Measurements from ENCODE around the gene HBE1. TPM values are rescaled to one million over a fixed set of nuclear protein-coding genes. Genes with fewer than 3 reads are reported as not detected.

HBE1 gene
- polyA plus RNA-seq, 1 donor (not counting 4 experiments of a cell fraction or from before 2014, with no cell fraction given): not detected

- Histone ChIP-seq H3K27ac (ENCODE audit: control insufficient read depth, insufficient read depth, low read length) (no peak overlapping the region), H3K27me3 (ENCODE audit: control insufficient read depth, extremely low read depth, insufficient read depth, low read length) (no peaks in the 10 kb centered on the region), H3K9me3 (ENCODE audit: control insufficient read depth, low read depth, low read length) (no peaks in the 10 kb centered on the region), H3K9me1 (ENCODE audit: control insufficient read depth, extremely low read depth, insufficient read depth, low read length) (peaks cover 2% of the 10 kb centered on the region), H3K79me2 (ENCODE audit: control insufficient read depth, insufficient read depth, low read length) (no peaks in the 10 kb centered on the region), H3K4me1 (ENCODE audit: control insufficient read depth, extremely low read depth, insufficient read depth, low read length) (peaks cover 27% of the 10 kb centered on the region), H3K4me3 (ENCODE audit: control insufficient read depth in 2 of 3, extremely low read depth in 1 of 3, insufficient read depth in 2 of 3, low read depth in 1 of 3, low read length in 3 of 3) (no peak overlapping the region), H4K20me1 (ENCODE audit: control insufficient read depth, extremely low read depth, insufficient read depth, low read length) (no peaks in the 10 kb centered on the region), H2AFZ (ENCODE audit: control insufficient read depth, low read length) (no peak overlapping the region), H3K36me3 (ENCODE audit: control insufficient read depth in 2 of 2, extremely low read depth in 1 of 2, insufficient read depth in 2 of 2, low read length in 2 of 2) (no peaks in the 10 kb centered on the region), H3K4me2 (ENCODE audit: control insufficient read depth, extremely low read depth, insufficient read depth, low read depth, low read length) (no peak overlapping the region), H3K9ac (ENCODE audit: control insufficient read depth, extremely low read depth, insufficient read depth, low read length) (no peak overlapping the region)
- TF ChIP-seq CTCF (optimal IDR thresholded peaks at IDR 0.05 in 1 of 3, IDR thresholded peaks at IDR 0.05 in 1 of 3, conservative IDR thresholded peaks at IDR 0.05 in 1 of 3; ENCODE audit: extremely low read depth in 1 of 3, insufficient read depth in 2 of 3, low read length in 3 of 3) (no peak), EZH2 (IDR thresholded peaks at IDR 0.05; ENCODE audit: low read length) (no peak)
- FAIRE-seq: no peak
- DNase-seq (ENCODE audit: low read depth, low spot score): no peak
- dilution Hi-C loops (cut with MboI; ENCODE audit: extremely low pct_ligation_motif_present, low sequenced_read_pairs): no loop called here
Measured at GRCh38 chr11:5283882-5284281, 14.1 kb upstream of the HBE1 start.

- no peak overlapping the region for H2AFZ ChIP-seq (ENCODE audit: control insufficient read depth, low read length)
- FAIRE-seq (no peak), DNase-seq (ENCODE audit: low read depth, low spot score) (no peak)
- H3K9me1 ChIP-seq (ENCODE audit: control insufficient read depth, extremely low read depth, insufficient read depth, low read length): peaks cover 2% of the 10 kb centered on the region
- no peaks in the 10 kb centered on the region for H4K20me1 ChIP-seq (ENCODE audit: control insufficient read depth, extremely low read depth, insufficient read depth, low read length)
- no peak overlapping the region for H3K27ac ChIP-seq (ENCODE audit: control insufficient read depth, insufficient read depth, low read length)
- no peaks in the 10 kb centered on the region for H3K79me2 ChIP-seq (ENCODE audit: control insufficient read depth, insufficient read depth, low read length)
- no peaks in the 10 kb centered on the region for H3K36me3 ChIP-seq (ENCODE audit: control insufficient read depth in 2 of 2, extremely low read depth in 1 of 2, insufficient read depth in 2 of 2, low read length in 2 of 2)
- H3K4me2 ChIP-seq (ENCODE audit: control insufficient read depth, extremely low read depth, insufficient read depth, low read depth, low read length): no peak overlapping the region
- dilution Hi-C loops (cut with MboI; ENCODE audit: extremely low pct_ligation_motif_present, low sequenced_read_pairs): no loop called here
- TF ChIP-seq CTCF (optimal IDR thresholded peaks at IDR 0.05 in 1 of 3, IDR thresholded peaks at IDR 0.05 in 1 of 3, conservative IDR thresholded peaks at IDR 0.05 in 1 of 3; ENCODE audit: extremely low read depth in 1 of 3, insufficient read depth in 2 of 3, low read length in 3 of 3): no peak
- TF ChIP-seq EZH2 (IDR thresholded peaks at IDR 0.05; ENCODE audit: low read length): no peak
- no peak overlapping the region for H3K9ac ChIP-seq (ENCODE audit: control insufficient read depth, extremely low read depth, insufficient read depth, low read length)
- peaks cover 27% of the 10 kb centered on the region for H3K4me1 ChIP-seq (ENCODE audit: control insufficient read depth, extremely low read depth, insufficient read depth, low read length)
- no peaks in the 10 kb centered on the region for H3K27me3 ChIP-seq (ENCODE audit: control insufficient read depth, extremely low read depth, insufficient read depth, low read length)
- no peak overlapping the region for H3K4me3 ChIP-seq (ENCODE audit: control insufficient read depth in 2 of 3, extremely low read depth in 1 of 3, insufficient read depth in 2 of 3, low read depth in 1 of 3, low read length in 3 of 3)
- H3K9me3 ChIP-seq (ENCODE audit: control insufficient read depth, low read depth, low read length): no peaks in the 10 kb centered on the region
Measured at GRCh38 chr11:5283086-5283485, 13.3 kb upstream of the HBE1 start.

Measured in keratinocyte (primary cell).